ENCODE results near the gene PTPRT.

GRCh38 chr20:42130810-42131596 is 1058.7 kb downstream of the PTPRT start:
- TF ChIP-seq CTCF (conservative IDR thresholded peaks at IDR 0.05; ENCODE audit: low read depth, low read length) = no peak
- TF ChIP-seq EZH2 (IDR thresholded peaks at IDR 0.05; ENCODE audit: borderline replicate concordance, low read depth, low read length, poor library complexity, severe bottlenecking) = no peak
